ENCODE results near the gene RNU2-63P.
"Not testable (repeated sequence)": the region's sequence is repeated elsewhere in the genome, so short reads cannot be mapped to it uniquely, and the experiment has no call there.

Gene RNU2-63P

DNA sequence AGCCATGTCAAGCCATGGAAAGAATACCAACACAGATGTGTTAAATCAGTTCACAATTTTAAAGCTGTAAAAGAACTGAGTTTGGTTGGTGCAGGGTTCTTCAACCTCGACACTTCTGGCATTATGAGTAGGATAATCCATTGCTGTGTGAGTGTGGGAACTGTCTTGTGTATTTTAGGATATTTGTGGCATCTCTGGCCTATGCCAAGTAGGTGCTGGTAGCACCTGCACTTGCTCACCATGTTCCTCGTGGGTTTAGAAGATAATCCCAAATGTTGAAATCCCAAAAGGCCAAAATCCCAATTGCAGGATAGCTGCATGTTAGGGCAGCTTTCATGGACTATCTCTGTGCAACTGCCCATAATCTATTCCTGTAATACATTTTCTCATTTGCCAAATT is 35.4 kb upstream of the RNU2-63P start:
- Histone ChIP-seq H3K4me3 (ENCODE audit: low read length) (no peak overlapping the region), H3K36me3 (ENCODE audit: control insufficient read depth, low read depth, low read length) (no peaks in the 10 kb centered on the region), H3K27me3 (ENCODE audit: control insufficient read depth, insufficient read depth, low read length) (no peaks in the 10 kb centered on the region)

DNA sequence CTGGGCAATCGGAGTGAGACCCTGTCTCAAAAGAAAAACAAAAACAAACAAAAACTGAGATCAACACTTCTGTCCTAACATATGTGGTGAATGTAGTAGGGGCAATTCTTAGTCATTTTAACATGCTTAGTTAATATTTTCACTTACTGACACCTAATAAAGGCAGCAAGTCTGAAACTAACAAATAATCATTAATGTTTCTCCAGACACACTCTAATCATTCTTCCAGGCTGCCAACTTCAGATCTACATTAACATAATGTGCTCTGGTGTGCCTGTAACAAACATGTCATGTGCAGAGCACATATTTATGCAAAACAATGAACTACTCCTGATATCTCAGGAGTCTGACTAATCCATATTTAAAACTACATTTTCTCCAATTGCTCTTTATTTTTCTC is 33.3 kb upstream of the RNU2-63P start:
- Histone ChIP-seq H3K9ac (ENCODE audit: low read length) (no peak overlapping the region), H3K36me3 (ENCODE audit: control insufficient read depth, low read depth, low read length) (no peaks in the 10 kb centered on the region), H3K27ac (ENCODE audit: low read length) (no peak overlapping the region), H3K9me3 (ENCODE audit: control insufficient read depth, low read depth, low read length) (no peaks in the 10 kb centered on the region), H3K4me3 (ENCODE audit: low read length) (no peak overlapping the region), H3K4me1 (ENCODE audit: control insufficient read depth, low read depth, low read length) (peaks cover 10% of the 10 kb centered on the region), H3K27me3 (ENCODE audit: control insufficient read depth, insufficient read depth, low read length) (no peaks in the 10 kb centered on the region)

More for the DNA sequence above, 35.4 kb upstream of the RNU2-63P start:
- Histone ChIP-seq H3K4me1 (ENCODE audit: control insufficient read depth, low read depth, low read length) (peaks cover 11% of the 10 kb centered on the region), H3K27ac (ENCODE audit: low read length) (no peak overlapping the region), H3K9me3 (ENCODE audit: control insufficient read depth, low read depth, low read length) (no peaks in the 10 kb centered on the region), H3K9ac (ENCODE audit: low read length) (no peak overlapping the region)

DNA sequence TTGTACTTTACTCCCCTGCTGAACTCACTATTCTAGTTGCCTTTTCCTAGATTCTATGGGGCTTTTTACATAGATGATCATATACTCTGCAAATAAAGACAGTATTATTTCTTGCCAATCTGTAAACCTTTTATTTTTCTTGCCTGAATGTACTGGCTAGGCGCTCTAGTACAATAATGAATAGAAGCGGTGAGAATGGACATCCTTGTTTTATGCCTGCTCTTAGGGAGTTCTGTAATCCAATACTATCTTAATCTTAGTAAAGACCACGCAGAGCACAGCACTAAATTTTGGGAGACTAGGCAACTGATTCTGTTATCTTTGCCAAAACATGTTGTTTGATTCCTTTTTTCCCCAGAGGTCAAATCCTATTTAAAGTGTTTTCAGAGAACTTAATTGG is 32.2 kb upstream of the RNU2-63P start:
- no peaks in the 10 kb centered on the region for H3K27me3 ChIP-seq (ENCODE audit: control insufficient read depth, insufficient read depth, low read length)
- peaks cover 2% of the 10 kb centered on the region for H3K36me3 ChIP-seq (ENCODE audit: control insufficient read depth, low read depth, low read length)

DNA sequence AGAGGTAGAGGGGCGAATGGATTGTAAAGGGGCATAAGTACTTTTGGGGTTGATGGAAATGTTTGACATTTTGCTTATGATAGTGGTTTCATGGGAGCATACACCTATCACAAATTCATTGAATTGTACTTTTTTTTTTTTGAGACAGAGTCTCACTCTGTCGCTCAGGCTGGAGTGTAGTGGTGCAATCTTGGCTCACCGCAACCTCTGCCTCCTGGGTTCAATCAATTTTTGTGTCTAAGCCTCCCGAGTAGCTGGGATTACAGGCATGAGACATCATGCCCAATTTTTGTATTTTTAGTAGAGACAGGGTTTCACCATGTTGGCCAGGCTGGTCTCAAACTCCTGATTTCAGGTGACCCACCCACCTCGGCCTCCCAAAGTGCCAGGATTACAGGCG is 29.2 kb upstream of the RNU2-63P start:
- H3K27ac ChIP-seq (ENCODE audit: low read length); H3K4me3 ChIP-seq (ENCODE audit: low read length); H3K4me1 ChIP-seq (ENCODE audit: control insufficient read depth, low read depth, low read length); H3K36me3 ChIP-seq (ENCODE audit: control insufficient read depth, low read depth, low read length); H3K27me3 ChIP-seq (ENCODE audit: control insufficient read depth, insufficient read depth, low read length); H3K9ac ChIP-seq (ENCODE audit: low read length); H3K9me3 ChIP-seq (ENCODE audit: control insufficient read depth, low read depth, low read length): not testable (repeated sequence)

More for the DNA sequence above, 32.2 kb upstream of the RNU2-63P start:
- no peaks in the 10 kb centered on the region for H3K9me3 ChIP-seq (ENCODE audit: control insufficient read depth, low read depth, low read length)
- no peak overlapping the region for H3K9ac ChIP-seq (ENCODE audit: low read length)
- H3K4me3 ChIP-seq (ENCODE audit: low read length): no peak overlapping the region
- no peaks in the 10 kb centered on the region for H3K4me1 ChIP-seq (ENCODE audit: control insufficient read depth, low read depth, low read length)
- H3K27ac ChIP-seq (ENCODE audit: low read length): no peak overlapping the region

DNA sequence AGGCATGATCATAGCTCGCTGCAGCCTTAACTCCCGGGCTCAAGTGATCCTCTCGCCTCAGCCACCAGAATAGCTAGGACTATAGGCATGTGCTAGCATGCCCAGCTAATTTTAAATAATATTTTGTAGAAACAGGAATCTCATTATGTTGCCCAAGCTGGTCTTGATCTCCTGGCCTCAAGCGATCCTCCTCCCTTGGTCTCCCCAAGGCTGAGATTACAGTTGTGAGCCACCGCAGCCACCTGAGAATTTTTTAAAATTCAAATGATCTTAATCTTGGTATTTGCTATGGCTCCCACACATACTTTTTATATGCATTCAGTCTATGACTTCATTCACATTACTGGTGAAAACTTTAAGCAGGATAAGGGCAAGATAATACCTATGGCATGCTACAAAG is 26.1 kb upstream of the RNU2-63P start:
- H3K4me1 ChIP-seq (ENCODE audit: control insufficient read depth, low read depth, low read length): no peaks in the 10 kb centered on the region
- H3K4me3 ChIP-seq (ENCODE audit: low read length): no peak overlapping the region
- peaks cover 2% of the 10 kb centered on the region for H3K36me3 ChIP-seq (ENCODE audit: control insufficient read depth, low read depth, low read length)
- no peaks in the 10 kb centered on the region for H3K27me3 ChIP-seq (ENCODE audit: control insufficient read depth, insufficient read depth, low read length)
- H3K9me3 ChIP-seq (ENCODE audit: control insufficient read depth, low read depth, low read length): no peaks in the 10 kb centered on the region
- no peak overlapping the region for H3K9ac ChIP-seq (ENCODE audit: low read length)
- H3K27ac ChIP-seq (ENCODE audit: low read length): no peak overlapping the region

DNA sequence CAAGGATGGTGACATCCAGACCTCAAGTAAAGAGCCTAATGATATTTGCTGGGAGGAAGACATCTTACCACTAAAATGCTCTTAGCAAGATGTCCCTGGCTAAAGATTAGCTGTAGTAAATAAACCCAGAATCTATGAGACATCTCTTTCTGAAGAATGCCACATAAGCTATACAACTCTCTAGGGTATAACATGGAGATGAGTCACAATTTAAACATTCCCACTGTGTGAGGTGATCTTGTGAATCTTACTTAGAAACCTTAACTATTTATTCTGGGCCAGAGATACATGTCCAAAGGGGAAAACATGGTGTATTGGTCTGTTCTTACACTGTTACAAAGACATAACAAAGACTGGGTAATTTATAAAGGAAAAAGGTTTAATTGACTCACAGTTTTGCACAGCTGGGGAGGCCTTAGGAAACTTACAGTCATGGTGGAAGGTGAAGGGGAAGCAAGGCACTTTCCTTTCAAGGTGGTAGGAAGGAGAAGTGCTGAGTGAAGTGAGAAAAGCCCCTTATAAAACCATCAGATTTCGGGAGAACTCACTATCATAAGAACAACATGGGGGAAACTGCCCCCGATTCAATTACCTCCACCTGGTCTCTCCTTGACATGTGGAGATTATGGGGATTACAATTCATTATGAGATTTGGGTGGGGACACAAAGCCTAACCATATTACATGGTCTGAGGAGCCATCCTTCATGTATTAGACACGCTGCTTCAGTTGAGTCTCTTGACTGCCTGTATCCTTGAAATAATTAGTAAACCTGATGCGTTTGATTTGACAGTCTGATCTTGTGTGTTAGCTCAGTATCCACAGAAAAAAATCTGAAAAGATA is 22.1 kb upstream of the RNU2-63P start:
- H3K9ac ChIP-seq (ENCODE audit: low read length): no peak overlapping the region
- H3K27ac ChIP-seq (ENCODE audit: low read length): no peak overlapping the region
- H3K4me3 ChIP-seq (ENCODE audit: low read length): no peak overlapping the region
- H3K36me3 ChIP-seq (ENCODE audit: control insufficient read depth, low read depth, low read length): peaks cover 12% of the 10 kb centered on the region
- H3K27me3 ChIP-seq (ENCODE audit: control insufficient read depth, insufficient read depth, low read length): no peaks in the 10 kb centered on the region
- no peaks in the 10 kb centered on the region for H3K4me1 ChIP-seq (ENCODE audit: control insufficient read depth, low read depth, low read length)
- H3K9me3 ChIP-seq (ENCODE audit: control insufficient read depth, low read depth, low read length): no peaks in the 10 kb centered on the region

DNA sequence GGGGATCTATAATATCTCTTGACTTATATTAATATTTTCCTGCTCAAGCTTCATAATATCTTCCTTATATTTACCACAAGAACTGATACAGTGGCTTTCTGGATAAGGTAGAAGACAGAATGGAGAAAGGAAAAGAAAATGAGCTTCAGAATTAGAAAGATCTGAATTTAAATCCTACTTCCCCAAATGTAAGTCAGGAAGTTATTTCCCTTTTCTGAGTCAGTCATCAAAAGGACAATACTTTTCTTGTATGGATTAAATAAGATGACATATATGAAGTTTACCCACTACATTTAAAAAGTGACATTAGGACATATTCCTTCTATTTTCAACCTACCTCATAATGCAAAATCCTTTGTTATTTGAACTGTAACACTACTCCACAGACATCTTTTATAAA is 20.3 kb upstream of the RNU2-63P start:
- no peak overlapping the region for H3K27ac ChIP-seq (ENCODE audit: low read length)

DNA sequence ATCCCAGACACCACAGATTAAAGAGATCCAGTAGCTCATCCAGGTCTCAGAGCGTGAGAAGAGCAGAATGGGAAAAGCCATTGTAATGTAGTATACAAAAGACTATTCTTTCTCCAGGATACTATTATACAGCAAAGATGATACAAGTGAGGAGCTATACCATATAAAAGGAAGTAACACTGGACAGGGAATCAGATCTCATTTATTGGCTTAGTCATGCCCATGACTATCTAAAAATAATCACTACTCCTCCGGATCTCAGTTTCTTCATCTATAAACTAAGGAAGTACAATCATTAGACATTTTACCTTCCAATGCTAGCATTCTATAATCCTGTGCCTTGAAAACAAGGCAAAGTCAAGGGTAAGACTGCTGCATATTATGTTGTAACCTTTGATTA is 19.8 kb upstream of the RNU2-63P start:
- H3K36me3 ChIP-seq (ENCODE audit: control insufficient read depth, low read depth, low read length): peaks cover 18% of the 10 kb centered on the region
- H3K4me1 ChIP-seq (ENCODE audit: control insufficient read depth, low read depth, low read length): no peaks in the 10 kb centered on the region
- H3K9ac ChIP-seq (ENCODE audit: low read length): no peak overlapping the region

More for the DNA sequence above, 20.3 kb upstream of the RNU2-63P start:
- H3K4me1 ChIP-seq (ENCODE audit: control insufficient read depth, low read depth, low read length): no peaks in the 10 kb centered on the region
- no peaks in the 10 kb centered on the region for H3K9me3 ChIP-seq (ENCODE audit: control insufficient read depth, low read depth, low read length)
- H3K27me3 ChIP-seq (ENCODE audit: control insufficient read depth, insufficient read depth, low read length): no peaks in the 10 kb centered on the region
- H3K4me3 ChIP-seq (ENCODE audit: low read length): no peak overlapping the region
- H3K36me3 ChIP-seq (ENCODE audit: control insufficient read depth, low read depth, low read length): peaks cover 18% of the 10 kb centered on the region
- no peak overlapping the region for H3K9ac ChIP-seq (ENCODE audit: low read length)

DNA sequence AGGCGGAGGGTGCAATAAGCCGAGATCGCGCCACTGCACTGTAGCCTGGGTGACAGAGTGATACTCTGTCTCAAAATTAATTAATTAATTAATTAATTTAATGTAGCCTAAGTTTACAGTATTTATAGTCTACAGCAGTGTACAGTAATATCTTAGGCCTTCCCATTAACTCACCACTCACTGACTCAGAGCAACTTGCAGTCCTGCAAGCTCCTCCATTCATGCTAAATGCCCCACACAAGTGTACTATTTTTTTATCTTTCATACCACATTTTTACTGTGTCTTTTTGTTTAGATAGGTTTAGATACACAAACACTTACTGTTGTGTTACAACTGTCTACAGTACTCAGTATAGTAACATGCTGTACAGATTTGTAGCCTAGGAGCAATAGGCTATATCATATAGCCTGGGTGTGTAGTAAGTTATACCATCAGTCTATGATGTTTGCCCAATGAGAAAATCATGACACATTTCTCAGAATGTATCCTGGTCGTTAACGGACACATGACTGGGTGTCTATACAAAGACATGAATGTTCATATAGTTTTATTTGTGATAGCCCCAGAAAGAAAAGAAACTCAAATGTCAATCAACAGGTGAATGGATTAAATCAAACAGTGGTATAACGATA is 15.8 kb upstream of the RNU2-63P start:
- no peaks in the 10 kb centered on the region for H3K9me3 ChIP-seq (ENCODE audit: control insufficient read depth, low read depth, low read length)
- H3K4me1 ChIP-seq (ENCODE audit: control insufficient read depth, low read depth, low read length): peaks cover 3% of the 10 kb centered on the region
- H3K27ac ChIP-seq (ENCODE audit: low read length): no peak overlapping the region
- no peaks in the 10 kb centered on the region for H3K27me3 ChIP-seq (ENCODE audit: control insufficient read depth, insufficient read depth, low read length)
- H3K4me3 ChIP-seq (ENCODE audit: low read length): no peak overlapping the region
- no peak overlapping the region for H3K9ac ChIP-seq (ENCODE audit: low read length)
- peaks cover 26% of the 10 kb centered on the region for H3K36me3 ChIP-seq (ENCODE audit: control insufficient read depth, low read depth, low read length)

More for the DNA sequence above, 19.8 kb upstream of the RNU2-63P start:
- no peaks in the 10 kb centered on the region for H3K27me3 ChIP-seq (ENCODE audit: control insufficient read depth, insufficient read depth, low read length)
- no peaks in the 10 kb centered on the region for H3K9me3 ChIP-seq (ENCODE audit: control insufficient read depth, low read depth, low read length)
- no peak overlapping the region for H3K27ac ChIP-seq (ENCODE audit: low read length)
- no peak overlapping the region for H3K4me3 ChIP-seq (ENCODE audit: low read length)

DNA sequence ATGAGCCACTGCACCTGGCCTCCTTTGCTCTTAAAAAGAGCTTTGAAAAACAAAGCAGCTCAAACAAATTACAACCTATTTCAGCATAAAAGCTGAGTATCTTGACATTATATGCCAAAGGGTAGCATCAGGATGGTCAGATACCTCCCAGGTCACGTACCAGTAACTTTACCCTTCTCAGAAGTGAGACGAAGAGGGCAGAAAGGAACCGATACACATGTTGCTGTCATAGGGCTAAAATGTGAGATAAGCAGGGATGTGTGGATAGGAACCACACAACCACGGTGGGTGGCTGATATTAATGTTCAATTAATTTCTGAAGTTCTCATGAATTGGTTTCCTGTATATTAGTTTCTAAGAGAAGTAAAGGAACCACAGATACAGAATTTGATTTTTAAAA is 12.6 kb upstream of the RNU2-63P start:
- no peak overlapping the region for H3K9ac ChIP-seq (ENCODE audit: low read length)
- no peaks in the 10 kb centered on the region for H3K27me3 ChIP-seq (ENCODE audit: control insufficient read depth, insufficient read depth, low read length)
- peaks cover 18% of the 10 kb centered on the region for H3K36me3 ChIP-seq (ENCODE audit: control insufficient read depth, low read depth, low read length)

DNA sequence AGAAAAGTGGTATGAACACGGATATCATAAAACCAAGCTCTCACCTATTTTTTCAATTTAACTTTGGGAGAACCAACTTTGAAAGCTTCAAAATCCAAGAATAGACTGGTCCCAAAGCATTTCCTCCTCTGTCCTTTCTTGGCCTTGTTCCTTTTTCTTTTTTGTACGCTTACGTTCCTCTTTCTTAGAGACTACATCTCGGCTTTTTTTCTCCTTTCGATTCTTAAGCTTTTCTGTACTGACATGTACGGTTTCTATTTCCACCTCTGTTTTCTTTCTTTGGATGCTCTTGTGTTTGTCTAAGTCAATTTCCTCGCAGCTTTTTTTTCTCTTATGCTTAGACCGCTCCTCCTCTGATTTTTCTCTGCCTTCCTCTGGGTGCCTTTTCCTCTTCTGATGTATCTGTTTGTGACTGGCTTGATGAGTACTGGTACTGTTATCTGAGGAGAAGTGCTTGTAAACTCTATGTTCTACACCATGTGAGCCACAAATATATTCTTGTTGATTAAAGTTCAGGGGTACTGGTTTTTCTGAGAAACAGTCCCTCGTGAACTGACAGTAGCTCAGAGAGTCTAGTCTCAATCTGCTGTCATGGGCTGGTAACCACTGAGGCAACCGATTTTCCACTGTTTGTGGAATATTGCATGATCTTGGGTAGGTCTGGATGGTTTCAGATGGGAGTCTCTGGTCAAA is 11.5 kb upstream of the RNU2-63P start:
- H3K27ac ChIP-seq (ENCODE audit: low read length): no peak overlapping the region
- H3K4me1 ChIP-seq (ENCODE audit: control insufficient read depth, low read depth, low read length): peaks cover 9% of the 10 kb centered on the region
- no peaks in the 10 kb centered on the region for H3K9me3 ChIP-seq (ENCODE audit: control insufficient read depth, low read depth, low read length)
- H3K9ac ChIP-seq (ENCODE audit: low read length): no peak overlapping the region
- peaks cover 14% of the 10 kb centered on the region for H3K36me3 ChIP-seq (ENCODE audit: control insufficient read depth, low read depth, low read length)
- no peak overlapping the region for H3K4me3 ChIP-seq (ENCODE audit: low read length)
- no peaks in the 10 kb centered on the region for H3K27me3 ChIP-seq (ENCODE audit: control insufficient read depth, insufficient read depth, low read length)

More for the DNA sequence above, 12.6 kb upstream of the RNU2-63P start:
- Histone ChIP-seq H3K4me1 (ENCODE audit: control insufficient read depth, low read depth, low read length) (peaks cover 7% of the 10 kb centered on the region), H3K9me3 (ENCODE audit: control insufficient read depth, low read depth, low read length) (no peaks in the 10 kb centered on the region), H3K27ac (ENCODE audit: low read length) (no peak overlapping the region), H3K4me3 (ENCODE audit: low read length) (no peak overlapping the region)

All from iPS-18a (cell line).